Measurements from ENCODE around the gene KDM6A.
"Not testable (repeated sequence)": the region's sequence is repeated elsewhere in the genome, so short reads cannot be mapped to it uniquely, and the experiment has no call there.

KDM6A gene

GRCh38 chrX:44935640-44936039, 62.7 kb downstream of the KDM6A start:
- Histone ChIP-seq H3K36me3 (ENCODE audit: insufficient read depth, low read length) (no peaks in the 10 kb centered on the region), H3K9me3 (ENCODE audit: low read length) (no peaks in the 10 kb centered on the region), H3K9ac (ENCODE audit: low read length) (no peak overlapping the region), H3K4me3 (ENCODE audit: low read depth in 1 of 2, low read length in 2 of 2) (no peak overlapping the region), H3K4me1 (ENCODE audit: insufficient read depth, low read length) (peaks cover 19% of the 10 kb centered on the region), H3K27me3 (ENCODE audit: control insufficient read depth in 1 of 2, insufficient read depth in 2 of 2, low read length in 2 of 2) (no peaks in the 10 kb centered on the region), H3K27ac (ENCODE audit: low read depth, low read length) (no peak overlapping the region)

GRCh38 chrX:44937606-44938005, 64.6 kb downstream of the KDM6A start:
- Histone ChIP-seq H3K9ac (ENCODE audit: low read length) (no peak overlapping the region), H3K27ac (ENCODE audit: low read depth, low read length) (no peak overlapping the region), H3K4me1 (ENCODE audit: insufficient read depth, low read length) (peaks cover 19% of the 10 kb centered on the region), H3K36me3 (ENCODE audit: insufficient read depth, low read length) (no peaks in the 10 kb centered on the region), H3K9me3 (ENCODE audit: low read length) (no peaks in the 10 kb centered on the region), H3K4me3 (ENCODE audit: low read depth in 1 of 2, low read length in 2 of 2) (no peak overlapping the region), H3K27me3 (ENCODE audit: control insufficient read depth in 1 of 2, insufficient read depth in 2 of 2, low read length in 2 of 2) (no peaks in the 10 kb centered on the region)

GRCh38 chrX:44938111-44938510, 65.1 kb downstream of the KDM6A start:
- peaks cover 19% of the 10 kb centered on the region for H3K4me1 ChIP-seq (ENCODE audit: insufficient read depth, low read length)
- no peak overlapping the region for H3K4me3 ChIP-seq (ENCODE audit: low read depth in 1 of 2, low read length in 2 of 2)
- no peaks in the 10 kb centered on the region for H3K27me3 ChIP-seq (ENCODE audit: control insufficient read depth in 1 of 2, insufficient read depth in 2 of 2, low read length in 2 of 2)
- no peak overlapping the region for H3K27ac ChIP-seq (ENCODE audit: low read depth, low read length)
- H3K9ac ChIP-seq (ENCODE audit: low read length), result no peak overlapping the region
- H3K36me3 ChIP-seq (ENCODE audit: insufficient read depth, low read length), result no peaks in the 10 kb centered on the region
- no peaks in the 10 kb centered on the region for H3K9me3 ChIP-seq (ENCODE audit: low read length)

- not testable (repeated sequence) for H3K9ac ChIP-seq (ENCODE audit: low read length); H3K9me3 ChIP-seq (ENCODE audit: low read length); H3K36me3 ChIP-seq (ENCODE audit: insufficient read depth, low read length); H3K27me3 ChIP-seq (ENCODE audit: control insufficient read depth in 1 of 2, insufficient read depth in 2 of 2, low read length in 2 of 2); H3K4me3 ChIP-seq (ENCODE audit: low read depth in 1 of 2, low read length in 2 of 2); H3K27ac ChIP-seq (ENCODE audit: low read depth, low read length)
- peaks cover 17% of the 10 kb centered on the region for H3K4me1 ChIP-seq (ENCODE audit: insufficient read depth, low read length)
Measured at GRCh38 chrX:44940541-44940940, 67.6 kb downstream of the KDM6A start.

GRCh38 chrX:44943007-44943406, 70.0 kb downstream of the KDM6A start:
- no peaks in the 10 kb centered on the region for H3K36me3 ChIP-seq (ENCODE audit: insufficient read depth, low read length)
- no peak overlapping the region for H3K27ac ChIP-seq (ENCODE audit: low read depth, low read length)
- no peaks in the 10 kb centered on the region for H3K27me3 ChIP-seq (ENCODE audit: control insufficient read depth in 1 of 2, insufficient read depth in 2 of 2, low read length in 2 of 2)
- peaks cover 4% of the 10 kb centered on the region for H3K9me3 ChIP-seq (ENCODE audit: low read length)
- H3K4me1 ChIP-seq (ENCODE audit: insufficient read depth, low read length), result peaks cover 2% of the 10 kb centered on the region
- no peak overlapping the region for H3K9ac ChIP-seq (ENCODE audit: low read length)
- H3K4me3 ChIP-seq (ENCODE audit: low read depth in 1 of 2, low read length in 2 of 2), result no peak overlapping the region

GRCh38 chrX:44944894-44945293, 71.9 kb downstream of the KDM6A start:
- H3K4me1 ChIP-seq (ENCODE audit: insufficient read depth, low read length), result no peaks in the 10 kb centered on the region
- H3K27ac ChIP-seq (ENCODE audit: low read depth, low read length), result no peak overlapping the region
- no peak overlapping the region for H3K9ac ChIP-seq (ENCODE audit: low read length)
- no peak overlapping the region for H3K4me3 ChIP-seq (ENCODE audit: low read depth in 1 of 2, low read length in 2 of 2)
- no peaks in the 10 kb centered on the region for H3K27me3 ChIP-seq (ENCODE audit: control insufficient read depth in 1 of 2, insufficient read depth in 2 of 2, low read length in 2 of 2)
- H3K36me3 ChIP-seq (ENCODE audit: insufficient read depth, low read length), result no peaks in the 10 kb centered on the region
- peaks cover 4% of the 10 kb centered on the region for H3K9me3 ChIP-seq (ENCODE audit: low read length)

- no peak overlapping the region for H3K27ac ChIP-seq (ENCODE audit: low read depth, low read length)
- H3K27me3 ChIP-seq (ENCODE audit: control insufficient read depth in 1 of 2, insufficient read depth in 2 of 2, low read length in 2 of 2), result no peaks in the 10 kb centered on the region
- peaks cover 4% of the 10 kb centered on the region for H3K9me3 ChIP-seq (ENCODE audit: low read length)
- H3K4me1 ChIP-seq (ENCODE audit: insufficient read depth, low read length), result no peaks in the 10 kb centered on the region
- H3K9ac ChIP-seq (ENCODE audit: low read length), result no peak overlapping the region
- no peak overlapping the region for H3K4me3 ChIP-seq (ENCODE audit: low read depth in 1 of 2, low read length in 2 of 2)
- H3K36me3 ChIP-seq (ENCODE audit: insufficient read depth, low read length), result no peaks in the 10 kb centered on the region
Measured at GRCh38 chrX:44945736-44946135, 72.7 kb downstream of the KDM6A start.

GRCh38 chrX:44946771-44947170, 73.8 kb downstream of the KDM6A start:
- Histone ChIP-seq H3K9me3 (ENCODE audit: low read length) (peaks cover 4% of the 10 kb centered on the region), H3K27me3 (ENCODE audit: control insufficient read depth in 1 of 2, insufficient read depth in 2 of 2, low read length in 2 of 2) (no peaks in the 10 kb centered on the region), H3K27ac (ENCODE audit: low read depth, low read length) (no peak overlapping the region), H3K4me1 (ENCODE audit: insufficient read depth, low read length) (peaks cover 6% of the 10 kb centered on the region), H3K9ac (ENCODE audit: low read length) (no peak overlapping the region), H3K36me3 (ENCODE audit: insufficient read depth, low read length) (no peaks in the 10 kb centered on the region), H3K4me3 (ENCODE audit: low read depth in 1 of 2, low read length in 2 of 2) (no peak overlapping the region)

- Histone ChIP-seq H3K9me3 (ENCODE audit: low read length) (peaks cover 4% of the 10 kb centered on the region), H3K27ac (ENCODE audit: low read depth, low read length) (no peak overlapping the region), H3K27me3 (ENCODE audit: control insufficient read depth in 1 of 2, insufficient read depth in 2 of 2, low read length in 2 of 2) (no peaks in the 10 kb centered on the region), H3K4me1 (ENCODE audit: insufficient read depth, low read length) (peaks cover 6% of the 10 kb centered on the region), H3K4me3 (ENCODE audit: low read depth in 1 of 2, low read length in 2 of 2) (no peak overlapping the region), H3K36me3 (ENCODE audit: insufficient read depth, low read length) (no peaks in the 10 kb centered on the region), H3K9ac (ENCODE audit: low read length) (no peak overlapping the region)
Measured at GRCh38 chrX:44947995-44948394, 75.0 kb downstream of the KDM6A start.

GRCh38 chrX:44948406-44948805, 75.4 kb downstream of the KDM6A start:
- H3K27me3 ChIP-seq (ENCODE audit: control insufficient read depth in 1 of 2, insufficient read depth in 2 of 2, low read length in 2 of 2), result no peaks in the 10 kb centered on the region
- H3K4me3 ChIP-seq (ENCODE audit: low read depth in 1 of 2, low read length in 2 of 2), result no peak overlapping the region
- H3K4me1 ChIP-seq (ENCODE audit: insufficient read depth, low read length), result peaks cover 6% of the 10 kb centered on the region
- H3K9ac ChIP-seq (ENCODE audit: low read length), result no peak overlapping the region
- peaks cover 4% of the 10 kb centered on the region for H3K9me3 ChIP-seq (ENCODE audit: low read length)
- no peaks in the 10 kb centered on the region for H3K36me3 ChIP-seq (ENCODE audit: insufficient read depth, low read length)
- H3K27ac ChIP-seq (ENCODE audit: low read depth, low read length), result no peak overlapping the region

GRCh38 chrX:44949125-44949524, 76.1 kb downstream of the KDM6A start:
- H3K27ac ChIP-seq (ENCODE audit: low read depth, low read length), result no peak overlapping the region

GRCh38 chrX:44950471-44951366, 77.7 kb downstream of the KDM6A start:
- not testable (repeated sequence) for H3K27me3 ChIP-seq (ENCODE audit: control insufficient read depth in 1 of 2, insufficient read depth in 2 of 2, low read length in 2 of 2); H3K9ac ChIP-seq (ENCODE audit: low read length); H3K9me3 ChIP-seq (ENCODE audit: low read length); H3K4me3 ChIP-seq (ENCODE audit: low read depth in 1 of 2, low read length in 2 of 2); H3K36me3 ChIP-seq (ENCODE audit: insufficient read depth, low read length); H3K27ac ChIP-seq (ENCODE audit: low read depth, low read length)
- H3K4me1 ChIP-seq (ENCODE audit: insufficient read depth, low read length), result peaks cover 20% of the 10 kb centered on the region

More at GRCh38 chrX:44949125-44949524, 76.1 kb downstream of the KDM6A start:
- H3K4me1 ChIP-seq (ENCODE audit: insufficient read depth, low read length), result peaks cover 9% of the 10 kb centered on the region
- H3K36me3 ChIP-seq (ENCODE audit: insufficient read depth, low read length), result no peaks in the 10 kb centered on the region
- H3K9me3 ChIP-seq (ENCODE audit: low read length), result peaks cover 4% of the 10 kb centered on the region
- no peak overlapping the region for H3K4me3 ChIP-seq (ENCODE audit: low read depth in 1 of 2, low read length in 2 of 2)
- no peaks in the 10 kb centered on the region for H3K27me3 ChIP-seq (ENCODE audit: control insufficient read depth in 1 of 2, insufficient read depth in 2 of 2, low read length in 2 of 2)
- H3K9ac ChIP-seq (ENCODE audit: low read length), result no peak overlapping the region
